Esophagus muscularis mucosa (tissue), 4 donors: ENCODE data around the gene LTC4S. TPM values are rescaled to one million over a fixed set of nuclear protein-coding genes. Genes with fewer than 3 reads are reported as not detected.
A peak's percentile ranks its signal among the peaks of the same experiment; 100 is the strongest.

ENCODE experiments used
- DNase-seq: peaks from one replicate; pipeline ENCODE4 v3.0.0-alpha.2; 2017; ENCODE audit errors: extremely low spot score
- H3K27ac ChIP-seq, 4 donors: fragments of 200-600 bp; sonication (generic); replicated peaks in 1 of 4; 1 replicate in 3 of 4; 2 replicates in 1 of 4; pipeline ENCODE4 v1.5.1; 2016 to 2019; ENCODE audit warnings: mild to moderate bottlenecking in 1 of 4
- H3K27me3 ChIP-seq, 4 donors: fragments of 200-600 bp; sonication (generic); one replicate each; pipeline versions ENCODE4 v1.5.1 to v1.6.0; 2016 to 2019
- H3K36me3 ChIP-seq, 4 donors: fragments of 200-600 bp; sonication (generic); one replicate each; pipeline ENCODE4 v1.5.1; 2016 to 2019
- H3K4me1 ChIP-seq, 4 donors: fragments of 200-600 bp; sonication (generic); one replicate each; pipeline ENCODE4 v1.5.1; 2016 to 2019
- H3K4me3 ChIP-seq, 4 donors: fragments of 200-600 bp; sonication (generic); 1 replicate in 2 of 4; 2 replicates in 2 of 4; pipeline ENCODE4 v1.5.1; 2016 to 2019; ENCODE audit warnings: mild to moderate bottlenecking in 4 of 4, moderate library complexity in 1 of 4
- H3K9me3 ChIP-seq, 4 donors: fragments of 200-600 bp; sonication (generic); 1 replicate in 3 of 4; 2 replicates in 1 of 4; pipeline ENCODE4 v1.5.1; 2016 to 2019
- CTCF ChIP-seq, 3 experiments: fragments of 200-600 bp in 2 of 3; fragments of 450-650 bp in 1 of 3; sonication (generic) in 2 of 3; IDR thresholded peaks; one replicate each; pipeline ENCODE4 v1.5.1; 2017 to 2019; ENCODE audit warnings: antibody characterized with exemption in 3 of 3, mild to moderate bottlenecking in 2 of 3, moderate library complexity in 1 of 3
- EP300 ChIP-seq: sonication (generic); formaldehyde crosslinking; IDR thresholded peaks from one replicate; pipeline ENCODE4 v1.6.1; 2017; ENCODE audit warnings: antibody characterized with exemption
- POLR2A ChIP-seq: fragments of 450-650 bp; IDR thresholded peaks from one replicate; pipeline ENCODE4 v1.6.1; 2017; ENCODE audit warnings: antibody characterized with exemption, moderate library complexity, mild to moderate bottlenecking, low read depth
- POLR2AphosphoS5 ChIP-seq, 2 donors: sonication (generic); formaldehyde crosslinking; IDR thresholded peaks; one replicate each; pipeline ENCODE4 v1.6.1; 2017; ENCODE audit warnings: antibody characterized with exemption in 2 of 2
- WGBS: methylation state at CpG from one replicate; pipeline ENCODE4 v1.1.5; 2018; 5-methylcytosine and 5-hydroxymethylcytosine counted together
- intact Hi-C: fragments of 100-400 bp; cut with DNase I; formaldehyde crosslinking; loops from one replicate; pipeline ENCODE4 v1.15.1; 2023
- total RNA-seq, 4 donors: library from RNA; depleted of rRNA; stranded (reverse); fragments of >200 nt; gene quantifications; one replicate each; pipeline versions ENCODE4 v1.1.0 to v1.2.1, GENCODE V29; 2016

LTC4S gene
- total RNA-seq, 4 donors from 2014 or later: 7.9 to 15.2 (median 12.8) TPM

DNA sequence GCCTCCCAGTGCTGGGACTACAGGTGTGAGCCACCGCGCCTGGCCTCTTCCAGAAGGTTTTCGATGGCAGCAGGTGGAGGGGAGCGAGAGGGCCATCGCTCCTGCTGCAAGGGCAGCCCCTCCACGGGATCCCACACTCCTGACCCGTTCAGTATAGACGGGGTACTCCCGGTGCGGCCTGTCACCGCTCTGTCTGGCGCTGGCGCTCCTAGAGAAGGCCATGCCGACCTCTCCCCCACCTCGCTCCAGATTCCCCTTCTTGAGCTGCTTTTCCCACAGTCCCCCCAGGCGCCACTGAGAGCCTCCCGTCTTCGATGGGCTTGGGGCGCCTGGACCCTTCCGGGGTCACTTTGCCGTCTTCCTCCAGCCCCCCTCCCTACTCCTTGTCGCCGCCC, 22.6 kb downstream of the LTC4S start:
- Histone ChIP-seq H3K9me3 (no peaks in the 10 kb centered on the region), H3K4me3 (peak overlapping the region; percentile 62 to 68 (median 66)), H3K27ac (peak overlapping the region; percentile 99 to 100 (median 100)), H3K4me1 (peaks cover 30 to 45% (median 43%) of the 10 kb centered on the region in 4 donors), H3K27me3 (no peaks in the 10 kb centered on the region), H3K36me3 (peaks cover 0 to 15% (median 11%) of the 10 kb centered on the region in 4 donors)
- TF ChIP-seq POLR2AphosphoS5 (IDR thresholded peaks at IDR 0.05): no peak
- no peak for TF ChIP-seq EP300
- TF ChIP-seq CTCF (IDR thresholded peaks at IDR 0.05): no peak
- no peak for TF ChIP-seq POLR2A
- DNase-seq: no peak
- intact Hi-C loops: no loop called here
- WGBS: 54% methylated on average over 21 of the region's 23 CpGs

DNA sequence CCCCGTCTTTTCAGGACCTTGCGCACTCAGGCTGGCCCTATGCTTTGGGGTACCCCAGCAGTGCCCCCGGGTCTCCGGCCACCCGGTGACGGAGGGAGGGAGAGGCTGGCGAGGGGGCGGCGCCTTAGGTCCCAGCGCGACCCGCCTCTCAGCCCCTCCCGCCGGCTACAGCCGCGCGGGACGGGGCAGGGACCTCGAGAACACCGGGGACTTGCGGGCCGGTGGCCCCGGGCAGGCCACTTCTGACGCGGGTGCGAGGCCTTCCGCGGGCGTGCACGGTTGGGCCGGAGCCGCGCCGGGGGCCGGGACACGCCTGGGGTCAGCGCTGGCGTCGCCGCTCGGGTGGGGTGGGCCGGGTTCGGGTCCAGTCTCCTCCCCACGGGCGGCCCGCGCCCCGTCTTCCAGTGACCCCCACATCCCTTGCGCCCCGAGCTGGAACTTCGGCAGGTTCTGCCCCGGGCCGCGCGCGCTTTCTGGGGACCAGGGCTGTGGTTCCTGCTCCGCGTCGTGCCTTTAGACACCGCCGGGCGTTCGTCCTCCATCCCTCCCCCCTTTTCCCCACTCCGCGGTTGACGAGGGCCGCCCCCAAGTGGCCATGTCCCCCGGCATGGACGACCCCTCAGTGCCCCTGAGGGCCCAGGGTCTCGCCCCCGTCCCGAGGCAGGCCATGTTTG, 23.1 kb downstream of the LTC4S start:
- TF ChIP-seq CTCF (IDR thresholded peaks at IDR 0.05) (peak in 1 of 3 experiments; percentile 20), POLR2A (no peak)
- peak overlapping the region; percentile 62 to 68 (median 66) for H3K4me3 ChIP-seq
- 9% methylated on average over 25 of the region's 72 CpGs for WGBS
- intact Hi-C loops: no loop called here
- no peaks in the 10 kb centered on the region for H3K27me3 ChIP-seq
- peaks cover 31 to 47% (median 45%) of the 10 kb centered on the region in 4 donors for H3K4me1 ChIP-seq
- peak overlapping the region; percentile 99 to 100 (median 100) for H3K27ac ChIP-seq
- DNase-seq: peak; percentile 93
- no peaks in the 10 kb centered on the region for H3K9me3 ChIP-seq
- peaks cover 0 to 15% (median 11%) of the 10 kb centered on the region in 4 donors for H3K36me3 ChIP-seq

GRCh38 chr5:179817470-179817840, 23.7 kb downstream of the LTC4S start:
- Histone ChIP-seq H3K4me1 (peaks cover 36 to 52% (median 50%) of the 10 kb centered on the region in 4 donors), H3K27ac (peak overlapping the region; percentile 99 to 100 (median 100)), H3K9me3 (no peaks in the 10 kb centered on the region), H3K36me3 (peaks cover 0 to 15% (median 9%) of the 10 kb centered on the region in 4 donors), H3K4me3 (peak overlapping the region; percentile 62 to 68 (median 66)), H3K27me3 (no peaks in the 10 kb centered on the region)
- TF ChIP-seq POLR2A (no peak), CTCF (IDR thresholded peaks at IDR 0.05) (no peak), EP300 (no peak), POLR2AphosphoS5 (IDR thresholded peaks at IDR 0.05) (no peak)
- DNase-seq: no peak
- intact Hi-C loops: no loop called here
- WGBS: 90% methylated on average over 8 of the region's 8 CpGs

DNA sequence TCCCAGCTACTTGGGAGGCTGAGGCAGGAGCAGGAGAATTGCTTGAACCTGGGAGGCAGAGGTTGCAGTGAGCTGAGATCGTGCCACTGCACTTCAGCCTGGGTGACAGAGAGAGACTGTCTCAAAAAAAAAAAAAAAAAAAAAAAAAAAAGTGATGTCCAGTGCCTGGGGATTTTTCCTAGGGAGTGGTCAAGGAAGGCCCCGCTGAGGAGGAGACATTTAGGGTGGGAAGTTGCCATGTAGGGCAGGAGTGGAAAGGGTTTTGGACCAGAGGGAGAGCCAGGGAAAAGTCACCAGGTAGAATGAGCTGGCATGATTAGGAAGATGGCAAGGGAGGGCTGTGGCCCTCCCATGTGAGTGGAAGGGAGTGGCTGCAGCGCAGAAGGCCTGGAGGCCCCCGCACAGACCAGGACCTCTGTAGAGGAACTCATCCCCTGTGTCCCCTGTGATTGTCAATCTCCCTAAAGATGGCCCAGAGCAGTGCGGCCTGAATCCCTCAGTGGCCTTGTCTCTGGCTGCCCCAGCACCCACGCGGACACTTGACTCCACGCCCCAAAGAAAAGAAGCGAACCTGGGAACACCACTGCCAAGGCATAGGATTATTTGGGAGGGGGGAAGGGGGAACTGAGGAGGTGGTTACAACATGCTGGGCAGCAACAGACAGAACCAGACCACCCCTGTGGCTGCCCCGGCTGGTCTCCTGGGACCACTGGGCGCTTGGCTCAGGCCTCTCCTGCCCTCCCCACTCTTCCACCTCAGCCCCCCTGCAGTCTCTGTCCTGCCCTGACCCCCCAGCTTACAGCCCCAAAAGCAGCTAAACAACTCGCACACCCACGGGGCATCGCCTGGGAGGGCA, 24.3 kb downstream of the LTC4S start:
- peak overlapping the region; percentile 93 to 100 (median 96) for H3K4me3 ChIP-seq
- intact Hi-C loops: no loop called here
- peaks cover 43 to 59% (median 57%) of the 10 kb centered on the region in 4 donors for H3K4me1 ChIP-seq
- peak overlapping the region; percentile 99 to 100 (median 100) for H3K27ac ChIP-seq
- DNase-seq: no peak
- H3K9me3 ChIP-seq: no peaks in the 10 kb centered on the region
- WGBS: 50% methylated on average over 12 of the region's 14 CpGs
- TF ChIP-seq EP300 (no peak), POLR2A (no peak), POLR2AphosphoS5 (IDR thresholded peaks at IDR 0.05) (no peak), CTCF (IDR thresholded peaks at IDR 0.05) (no peak)
- no peaks in the 10 kb centered on the region for H3K27me3 ChIP-seq
- H3K36me3 ChIP-seq: peaks cover 0 to 15% (median 10%) of the 10 kb centered on the region in 4 donors
